CD4-positive, alpha-beta T cell treated with Interleukin-6 for 4 hours (primary cell): ENCODE results near the gene IFT88.

Source experiments
- DNase-seq: peaks from one replicate; pipeline ENCODE4 v3.0.0-alpha.2; 2020; ENCODE audit warnings: mixed read lengths

IFT88 gene

GRCh38 chr13:20686863-20687579 is 120.1 kb downstream of the IFT88 start:
- no peak for DNase-seq

GRCh38 chr13:20689291-20689690 is 122.3 kb downstream of the IFT88 start:
- DNase-seq: no peak

- DNase-seq: no peak
Observed at GRCh38 chr13:20691616-20692015, 124.7 kb downstream of the IFT88 start.

GRCh38 chr13:20696073-20696472 is 129.1 kb downstream of the IFT88 start:
- DNase-seq: no peak

GRCh38 chr13:20699715-20700114 is 132.8 kb downstream of the IFT88 start:
- DNase-seq: no peak

GRCh38 chr13:20700288-20700687 is 133.3 kb downstream of the IFT88 start:
- no peak for DNase-seq

- DNase-seq: no peak
Observed at GRCh38 chr13:20701461-20701860, 134.5 kb downstream of the IFT88 start.

- no peak for DNase-seq
Observed at GRCh38 chr13:20702530-20702914, 135.6 kb downstream of the IFT88 start.

- peak; percentile 38 for DNase-seq
Observed at GRCh38 chr13:20702915-20703779, 136.2 kb downstream of the IFT88 start, which contains the start of gene IL17D. IL17D (plus strand) TSS chr13:20703699; CDS start chr13:20704002, 303 bp downstream.

GRCh38 chr13:20703780-20704458 is 137.0 kb downstream of the IFT88 start:
- peak; percentile 78 for DNase-seq

- no peak for DNase-seq
Observed at GRCh38 chr13:20704459-20705069, 137.6 kb downstream of the IFT88 start.

- no peak for DNase-seq
Observed at GRCh38 chr13:20706661-20707060, 139.7 kb downstream of the IFT88 start.

GRCh38 chr13:20708216-20708615 is 141.3 kb downstream of the IFT88 start:
- no peak for DNase-seq

GRCh38 chr13:20709369-20709768 is 142.4 kb downstream of the IFT88 start:
- DNase-seq: no peak

- no peak for DNase-seq
Observed at GRCh38 chr13:20709782-20710181, 142.8 kb downstream of the IFT88 start.

- no peak for DNase-seq
Observed at GRCh38 chr13:20711301-20712044, 144.5 kb downstream of the IFT88 start.

- DNase-seq: no peak
Observed at GRCh38 chr13:20713014-20713376, 146.0 kb downstream of the IFT88 start.

- DNase-seq: no peak
Observed at GRCh38 chr13:20713751-20714150, 146.8 kb downstream of the IFT88 start.

GRCh38 chr13:20714161-20714560 is 147.2 kb downstream of the IFT88 start:
- DNase-seq: no peak

GRCh38 chr13:20714563-20715329 is 147.8 kb downstream of the IFT88 start:
- DNase-seq: no peak

- no peak for DNase-seq
Observed at GRCh38 chr13:20715330-20715712, 148.4 kb downstream of the IFT88 start.

GRCh38 chr13:20716951-20717350 is 150.0 kb downstream of the IFT88 start:
- no peak for DNase-seq
